SIG-M5 (cell line): ENCODE data around the gene AFAP1.

Experiments
- DNase-seq: peaks from one replicate; lab custom pipeline; 2025; lab: John Stamatoyannopoulos, UW

The AFAP1 gene

DNA sequence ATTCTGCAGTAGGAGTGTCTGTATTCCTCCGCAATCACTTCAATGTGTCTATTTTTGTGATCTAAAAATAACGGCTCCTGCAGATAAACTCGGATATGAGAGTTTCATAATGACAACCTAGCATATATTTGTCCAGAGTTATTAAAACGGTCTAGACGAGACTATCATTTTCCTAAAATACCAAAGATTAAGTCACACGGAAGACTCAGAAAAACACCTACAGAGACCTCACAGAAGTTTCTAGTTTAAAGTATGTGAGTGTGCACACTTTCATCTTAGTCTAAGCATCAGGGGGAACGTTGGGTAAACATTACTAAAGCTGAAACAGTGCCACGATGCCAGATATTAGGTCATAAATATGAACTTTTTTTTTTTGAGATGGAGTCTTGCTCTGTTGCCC lies 156.9 kb downstream of the AFAP1 start:
- DNase-seq: no peak

DNA sequence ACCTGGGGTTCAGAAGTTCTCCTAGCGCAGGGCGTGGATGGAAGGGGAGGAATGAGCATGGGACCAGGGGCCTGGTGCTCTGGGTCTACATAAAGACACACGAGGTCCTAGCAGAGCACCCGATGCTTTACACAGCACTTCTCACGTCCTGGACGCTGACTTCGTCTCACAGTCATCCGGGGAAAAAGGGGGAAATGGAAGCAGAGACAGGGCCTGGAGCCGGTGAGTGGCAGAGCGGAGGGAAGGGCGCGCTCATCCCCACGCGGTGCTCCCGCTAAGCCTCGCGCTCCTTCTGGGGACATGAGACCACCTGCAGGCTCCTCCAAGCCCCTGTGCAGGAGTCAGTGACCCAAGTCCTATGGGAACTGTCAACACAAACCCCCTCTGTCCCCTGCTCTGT lies 157.7 kb downstream of the AFAP1 start:
- no peak for DNase-seq

DNA sequence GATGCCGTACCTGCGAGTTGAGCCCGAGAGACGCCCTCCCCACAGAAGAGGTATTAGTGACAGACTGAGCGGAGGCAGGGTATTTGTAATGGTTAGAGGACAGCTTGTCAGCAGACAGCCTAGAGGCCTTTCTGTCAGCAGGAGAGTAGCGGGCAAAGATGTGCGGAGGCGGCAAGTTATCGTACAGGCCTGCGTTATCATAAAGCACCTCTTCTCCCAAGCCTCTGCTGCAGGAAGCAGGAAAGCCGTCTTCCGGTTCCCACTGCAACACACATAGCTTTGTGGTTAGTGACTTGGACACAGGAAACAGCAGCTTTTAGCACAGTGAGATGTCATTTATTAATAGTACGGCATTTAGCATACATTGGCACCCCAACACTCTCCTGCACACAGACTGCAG lies 158.3 kb downstream of the AFAP1 start:
- no peak for DNase-seq

DNA sequence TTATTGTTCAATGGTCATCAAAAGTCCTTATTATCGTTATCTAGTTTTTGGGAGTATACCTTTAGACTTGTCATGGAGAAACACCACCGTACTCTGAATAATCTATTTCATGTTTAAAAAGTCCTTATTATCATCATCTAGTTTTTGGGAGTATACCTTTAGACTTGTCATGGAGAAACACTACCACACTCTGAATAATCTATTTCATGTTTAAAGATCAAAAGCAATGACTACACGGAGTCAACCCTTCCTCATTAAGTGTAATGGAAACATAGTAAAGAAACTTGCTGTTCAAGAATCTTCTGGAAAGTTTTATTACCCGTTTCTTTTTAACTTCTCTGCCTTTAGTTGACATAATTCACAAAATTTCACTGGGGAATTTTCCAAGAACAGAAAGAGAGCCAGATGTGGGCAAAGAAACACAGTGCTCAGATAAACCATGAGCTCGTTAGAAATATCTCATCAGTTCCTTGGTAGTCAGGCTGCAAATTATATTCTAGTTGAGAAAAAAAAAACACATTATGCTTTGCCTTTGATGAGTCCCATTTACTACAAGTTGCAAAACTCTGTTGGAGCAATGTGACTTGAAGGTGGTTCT lies 158.8 kb downstream of the AFAP1 start:
- no peak for DNase-seq

DNA sequence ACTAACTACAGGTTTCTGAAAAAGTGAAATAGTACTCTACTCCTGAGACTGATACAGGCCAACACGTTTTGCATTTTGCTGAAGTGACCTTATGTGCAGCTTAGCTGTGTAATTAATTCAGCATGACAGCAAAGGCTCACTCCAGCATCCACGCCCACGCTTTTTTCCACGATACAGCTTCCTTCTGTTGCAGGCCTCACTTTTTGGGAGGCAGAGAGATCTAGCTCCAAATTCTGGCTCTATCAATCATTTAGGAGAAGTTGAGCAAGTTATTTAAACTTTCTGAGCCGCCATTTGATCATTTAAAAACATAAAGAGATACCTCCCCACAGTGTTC lies 160.3 kb downstream of the AFAP1 start:
- no peak for DNase-seq

DNA sequence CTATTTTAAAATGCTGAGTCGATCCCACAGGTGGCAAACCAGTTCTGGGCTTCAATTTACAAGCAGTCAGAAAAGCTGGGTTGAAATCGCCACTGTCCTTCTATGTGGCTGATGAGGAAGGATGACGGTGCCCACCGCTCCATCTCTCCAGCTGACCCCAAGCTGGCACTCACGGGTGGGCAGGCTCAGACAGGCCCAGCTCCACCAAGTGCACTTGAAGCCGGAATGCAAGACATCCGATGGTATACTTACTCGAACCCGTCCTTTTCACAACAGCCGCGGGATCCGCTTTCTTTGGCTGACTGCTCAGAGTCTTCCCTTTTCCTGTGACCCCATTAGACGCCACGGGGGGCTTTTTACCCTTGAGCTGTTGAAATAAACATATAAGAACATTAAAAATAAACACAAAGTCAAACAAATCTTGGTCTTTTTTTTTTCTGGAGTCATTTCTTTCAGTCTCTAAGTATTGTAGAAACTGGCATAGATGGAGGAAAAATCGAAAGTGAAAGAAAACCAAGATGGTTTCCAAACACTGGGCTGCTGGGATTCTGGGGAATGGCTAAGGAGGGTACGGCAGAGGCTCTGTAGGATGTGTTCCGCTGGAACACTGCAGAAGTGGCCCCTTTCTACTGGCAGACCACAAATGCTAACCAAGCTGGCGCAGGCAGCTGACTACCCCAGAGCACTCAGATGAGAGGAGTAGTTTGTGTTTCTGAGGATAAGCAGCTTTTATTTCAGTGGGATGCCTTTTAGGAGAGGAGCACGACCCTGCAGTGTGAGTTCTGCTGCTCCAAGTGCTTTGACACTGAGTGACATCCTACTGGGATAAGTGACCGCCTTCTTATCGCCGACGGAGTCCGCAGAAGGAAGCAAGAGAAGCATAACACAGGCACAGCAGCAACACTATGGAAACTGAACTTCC lies 160.9 kb downstream of the AFAP1 start:
- DNase-seq: no peak

DNA sequence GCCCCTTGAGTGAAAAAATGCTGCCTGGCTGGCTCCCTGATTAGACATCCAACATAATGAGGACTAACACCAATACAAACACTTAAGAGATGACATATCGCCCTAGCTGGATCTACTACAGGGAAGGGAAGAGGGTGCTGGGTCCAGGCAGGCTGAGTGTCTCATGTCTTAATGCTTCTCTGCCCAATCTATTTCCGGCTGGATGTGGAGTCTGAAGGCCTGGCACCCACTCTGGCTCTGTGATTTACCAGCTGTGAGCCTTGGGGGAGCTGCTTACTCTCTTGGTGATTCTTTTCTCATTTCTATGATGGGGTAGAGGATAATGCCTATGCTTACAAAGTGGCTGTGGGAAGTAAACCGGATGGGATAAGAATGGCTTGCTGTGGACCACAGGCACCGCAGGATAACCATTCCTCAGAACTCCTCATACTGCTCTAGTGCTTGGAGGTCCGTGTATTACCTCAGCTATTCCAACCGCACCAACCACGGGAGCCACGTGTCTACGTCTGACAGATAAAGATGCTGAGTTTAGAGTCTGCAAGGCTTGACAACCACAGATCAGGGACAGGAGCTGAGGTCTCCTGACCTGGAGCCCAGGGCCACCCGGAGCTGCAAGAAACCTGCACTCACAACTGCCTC lies 161.7 kb downstream of the AFAP1 start:
- no peak for DNase-seq

DNA sequence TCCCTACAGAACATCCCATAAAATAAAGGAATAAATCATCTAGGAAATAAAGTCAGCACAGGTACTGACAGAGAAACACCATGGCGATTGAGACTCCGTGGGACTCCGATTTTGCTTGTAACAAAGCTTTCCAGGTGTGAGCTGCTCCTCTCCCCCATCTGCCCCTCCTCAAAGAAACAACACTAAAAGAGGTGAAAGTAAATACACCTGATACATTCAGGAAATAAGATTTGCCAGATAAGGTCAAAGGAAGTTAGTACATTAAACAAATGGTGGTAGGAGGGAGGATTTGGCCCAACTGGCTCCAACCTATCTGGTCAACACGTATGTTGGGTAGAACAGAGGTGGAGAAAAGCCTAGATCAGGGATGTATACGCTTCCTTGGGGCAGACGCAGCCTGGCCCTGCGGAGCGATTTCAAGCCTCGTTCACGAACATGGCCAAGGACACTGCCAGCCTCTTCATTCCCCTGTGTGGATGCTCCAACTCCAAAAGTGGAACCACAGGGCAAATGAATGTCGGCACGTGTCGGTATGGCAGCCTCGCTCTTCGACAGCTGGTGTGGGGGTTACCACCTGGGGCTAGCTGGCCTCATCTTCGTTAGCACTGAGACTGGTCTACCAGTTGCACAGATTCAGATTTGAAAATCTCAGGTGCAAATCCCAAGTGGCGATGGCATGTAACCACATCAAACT lies 162.5 kb downstream of the AFAP1 start:
- no peak for DNase-seq

DNA sequence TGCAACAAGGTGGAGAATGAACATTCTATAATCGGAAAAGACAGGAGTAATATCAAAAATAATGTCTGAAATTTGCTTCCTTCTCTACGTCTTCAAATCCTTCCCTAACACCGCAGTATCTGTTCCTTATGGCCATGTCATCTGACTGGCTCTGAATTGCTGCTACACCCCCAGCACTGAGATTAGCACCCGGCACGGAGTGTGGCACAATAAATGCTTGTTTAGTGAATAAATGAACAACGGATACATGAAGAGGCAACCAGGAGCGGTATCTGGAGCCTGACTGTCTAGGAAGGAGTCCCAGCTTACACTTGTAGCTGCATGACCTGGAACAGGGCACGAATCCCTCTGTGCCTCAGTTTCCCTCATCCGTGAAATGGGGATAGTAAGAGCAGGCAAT lies 164.3 kb downstream of the AFAP1 start:
- DNase-seq: no peak

DNA sequence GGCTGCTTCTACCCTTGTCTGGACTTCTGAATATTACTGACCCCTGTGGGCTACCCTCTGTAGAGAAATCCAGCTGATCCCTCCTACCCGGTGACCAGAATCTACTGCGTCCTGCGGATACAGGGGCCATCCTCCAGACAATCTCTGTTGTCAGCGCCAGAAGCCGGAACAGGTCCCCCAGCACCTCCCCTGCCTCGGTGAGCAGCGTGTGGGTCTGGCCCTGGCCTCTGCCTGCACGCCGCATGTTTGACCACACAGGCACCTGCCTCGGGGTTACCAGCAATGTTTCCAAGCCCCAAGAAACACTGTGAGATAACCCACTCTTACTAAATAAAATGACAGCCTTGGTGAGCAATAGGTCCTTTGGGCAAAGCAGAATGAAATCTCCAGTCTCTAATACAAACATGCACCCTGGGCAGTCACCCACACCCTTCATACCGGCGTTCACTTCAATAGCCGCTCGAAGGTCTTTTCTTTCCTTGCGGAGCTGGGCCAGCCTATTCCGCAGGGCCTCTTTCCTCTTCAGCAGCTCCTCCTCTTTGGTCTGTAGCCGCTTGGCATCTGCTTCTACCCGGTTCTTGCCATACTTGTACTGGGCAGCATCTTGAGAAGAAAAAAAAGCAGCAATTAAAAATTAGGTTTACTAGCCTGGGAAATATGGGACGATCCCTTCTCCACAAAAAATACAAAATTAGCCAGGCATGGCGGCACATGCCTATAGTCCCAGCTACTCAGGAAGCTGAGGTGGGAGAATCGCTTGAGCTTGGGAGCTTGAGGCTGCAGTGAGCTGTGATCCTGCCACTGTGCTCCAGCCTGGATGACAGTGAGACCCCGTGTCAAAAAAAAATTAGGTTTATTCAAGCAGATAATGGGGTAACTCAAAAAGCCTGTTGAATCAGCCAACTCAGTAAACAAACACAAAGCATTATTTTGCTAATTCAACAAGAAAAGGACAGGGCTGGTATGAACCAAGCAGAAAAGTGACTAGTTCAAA lies 165.1 kb downstream of the AFAP1 start:
- DNase-seq: no peak

DNA sequence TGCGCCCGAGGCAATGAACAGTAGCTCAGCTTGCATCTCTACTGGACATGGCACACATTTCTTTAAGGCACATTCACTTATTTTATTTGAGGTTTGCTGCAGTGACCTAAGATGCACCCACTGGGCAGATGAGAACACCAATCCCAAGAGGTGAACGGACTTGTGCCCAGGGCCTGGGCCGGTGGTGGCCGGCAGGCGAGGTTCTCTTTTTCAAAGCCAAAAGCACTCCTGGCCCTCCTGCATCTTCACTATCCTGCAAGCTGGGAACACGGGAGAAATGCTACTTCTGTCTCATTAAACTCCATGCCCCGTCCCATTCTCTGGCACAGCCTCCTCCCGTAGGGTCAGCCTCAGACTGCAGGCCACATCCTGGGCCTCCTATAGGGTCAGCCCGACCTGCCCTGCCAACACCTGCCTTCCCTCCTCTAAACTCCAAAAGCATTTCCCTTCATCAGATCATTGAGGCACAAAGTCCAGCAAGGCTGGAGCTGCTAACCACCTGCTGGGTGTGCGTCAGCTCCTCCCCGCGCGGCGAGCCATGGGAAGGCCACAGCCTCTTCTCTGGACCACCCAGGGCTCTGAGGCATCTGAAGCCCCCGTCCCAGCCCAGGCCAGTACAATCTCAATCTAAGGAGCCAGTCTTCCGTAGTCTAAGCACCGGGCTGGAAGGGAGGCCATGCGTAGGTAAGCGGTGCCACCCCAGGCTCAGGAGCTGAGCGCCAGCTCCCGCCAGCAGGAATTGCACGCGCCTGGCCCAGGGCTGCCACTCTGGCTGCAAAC lies 166.1 kb downstream of the AFAP1 start:
- no peak for DNase-seq

DNA sequence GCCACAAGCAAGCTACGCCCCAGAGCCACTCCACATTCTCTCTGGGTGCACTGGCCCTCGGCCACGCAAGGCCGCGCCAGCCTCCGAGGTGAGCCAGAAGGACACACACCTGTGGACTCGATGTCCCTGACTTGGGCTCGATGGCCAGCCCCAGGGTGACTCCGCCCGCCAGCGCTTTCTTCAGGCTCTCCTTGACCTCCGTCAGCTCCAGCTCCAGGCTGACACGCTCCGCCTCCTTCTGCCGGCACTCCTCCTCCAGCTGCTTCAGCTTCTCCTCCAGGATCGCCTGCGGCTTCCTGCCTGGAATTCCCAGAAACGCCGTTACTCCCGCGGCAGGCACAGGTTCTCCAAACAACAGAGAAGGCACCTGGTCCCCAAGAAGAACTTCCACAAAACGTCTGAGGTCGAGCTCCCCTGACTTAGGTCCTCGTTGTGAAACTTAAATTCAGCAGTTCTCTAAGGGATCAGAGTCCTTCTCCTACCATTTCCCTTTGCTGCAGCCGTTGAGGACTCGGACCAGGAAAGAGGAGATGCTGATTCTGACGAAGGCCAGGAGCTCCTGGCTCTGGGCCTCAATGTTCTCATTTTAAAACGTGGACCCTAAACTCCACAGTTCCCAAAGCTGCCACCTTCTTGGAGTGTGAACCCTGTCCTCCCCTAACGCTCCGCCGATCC lies 166.8 kb downstream of the AFAP1 start:
- DNase-seq: no peak

DNA sequence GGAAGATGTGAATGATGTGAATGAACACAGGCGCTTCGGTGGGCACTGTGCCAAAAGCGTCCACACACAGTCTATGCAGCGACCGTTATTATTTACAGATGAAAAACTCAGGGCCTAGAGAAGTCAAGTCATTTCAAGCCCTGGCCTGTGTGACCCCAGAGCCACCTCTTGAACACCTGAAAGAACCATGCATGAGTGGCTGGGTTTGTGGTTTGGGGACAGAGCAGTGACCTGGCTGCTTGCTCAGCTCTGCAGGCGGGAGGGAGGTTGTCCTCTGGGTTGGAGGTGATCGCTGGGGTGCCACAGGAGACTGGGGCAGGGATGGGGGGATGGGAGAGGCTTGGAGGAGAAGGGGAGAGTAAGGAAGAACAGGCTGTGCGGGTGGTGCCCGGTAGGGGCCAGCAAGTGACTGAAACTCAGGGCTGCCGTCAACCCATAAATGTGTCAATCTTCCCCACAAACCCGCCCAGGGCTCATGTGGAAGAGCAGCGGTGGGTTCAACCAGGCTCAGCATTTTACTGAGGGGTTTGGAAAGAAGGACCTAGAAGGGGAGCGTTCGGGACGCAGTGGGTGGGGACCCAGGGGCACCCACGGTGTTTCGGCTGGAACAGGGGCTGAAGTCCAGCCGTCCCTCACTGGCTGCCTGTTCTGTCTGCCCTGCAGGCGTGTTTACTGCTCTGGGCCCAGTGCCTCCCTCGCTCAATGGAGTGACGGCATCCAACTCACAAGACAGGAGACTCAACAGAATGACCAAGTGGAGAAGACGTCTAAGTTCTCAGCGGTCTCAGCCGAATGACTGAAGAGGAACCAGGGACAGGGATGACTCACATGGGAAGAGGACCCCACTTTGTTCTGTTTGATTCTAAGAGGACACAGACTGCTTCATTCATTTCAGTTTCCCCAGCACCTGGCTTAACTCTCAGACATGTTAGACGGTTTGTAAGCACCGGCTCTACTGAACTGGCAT lies 167.8 kb downstream of the AFAP1 start:
- DNase-seq: no peak

DNA sequence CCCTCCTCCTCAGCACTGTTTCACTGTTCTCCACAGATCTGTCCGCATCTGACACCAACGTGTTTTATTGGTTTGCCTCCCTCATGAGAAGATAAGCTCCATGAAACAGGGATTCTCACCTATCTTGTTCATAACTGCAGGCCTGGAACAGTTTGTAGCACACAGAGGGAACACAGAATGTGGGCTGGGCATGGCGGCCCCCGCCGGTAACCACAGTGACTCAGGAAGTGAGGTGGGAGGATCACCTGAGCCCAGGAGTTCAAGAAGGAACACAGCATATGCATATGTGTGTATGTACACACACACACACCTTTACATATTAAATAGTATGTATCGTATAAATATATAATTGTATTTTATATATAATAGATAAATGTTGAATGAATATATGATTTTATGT lies 168.6 kb downstream of the AFAP1 start:
- DNase-seq: no peak

DNA sequence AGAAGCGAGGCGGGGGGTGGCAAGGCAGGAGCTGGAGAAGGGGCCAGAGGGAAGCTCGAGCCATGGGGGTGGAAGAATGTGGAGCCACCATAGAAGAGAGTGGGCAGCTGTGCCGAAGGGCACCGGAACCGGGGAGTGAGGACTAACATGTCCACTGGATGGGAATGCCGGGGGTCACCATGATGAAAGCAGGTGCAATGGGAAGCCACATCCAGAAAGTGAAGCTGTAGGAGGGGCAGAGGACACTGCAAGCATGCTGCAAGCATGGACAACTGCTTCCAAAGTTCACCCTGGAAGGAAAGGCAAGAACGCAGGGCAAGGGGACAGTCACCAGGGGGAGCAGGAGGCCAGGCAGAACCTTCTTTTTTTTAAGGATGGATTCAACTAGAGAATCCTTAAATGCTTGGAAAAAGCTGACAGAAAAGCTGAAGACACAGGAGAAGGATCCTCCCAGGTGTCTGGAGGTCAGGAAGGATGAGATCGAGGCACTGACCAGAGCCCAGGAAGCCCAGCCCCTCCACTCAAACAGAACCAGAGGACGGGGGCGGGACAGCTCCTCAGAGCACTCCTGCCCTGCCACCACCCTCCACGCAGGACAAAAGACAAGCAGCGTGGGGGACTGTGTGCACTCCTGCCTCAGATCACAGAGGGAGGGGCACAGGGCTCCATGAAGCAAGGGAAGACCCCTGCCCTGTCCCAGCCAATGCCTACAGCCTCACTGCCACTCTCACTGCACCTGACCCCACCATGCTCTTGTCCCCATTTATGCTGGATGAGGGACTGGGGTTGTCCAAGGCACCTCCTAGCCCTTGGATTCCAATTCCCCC lies 169.2 kb downstream of the AFAP1 start:
- no peak for DNase-seq

DNA sequence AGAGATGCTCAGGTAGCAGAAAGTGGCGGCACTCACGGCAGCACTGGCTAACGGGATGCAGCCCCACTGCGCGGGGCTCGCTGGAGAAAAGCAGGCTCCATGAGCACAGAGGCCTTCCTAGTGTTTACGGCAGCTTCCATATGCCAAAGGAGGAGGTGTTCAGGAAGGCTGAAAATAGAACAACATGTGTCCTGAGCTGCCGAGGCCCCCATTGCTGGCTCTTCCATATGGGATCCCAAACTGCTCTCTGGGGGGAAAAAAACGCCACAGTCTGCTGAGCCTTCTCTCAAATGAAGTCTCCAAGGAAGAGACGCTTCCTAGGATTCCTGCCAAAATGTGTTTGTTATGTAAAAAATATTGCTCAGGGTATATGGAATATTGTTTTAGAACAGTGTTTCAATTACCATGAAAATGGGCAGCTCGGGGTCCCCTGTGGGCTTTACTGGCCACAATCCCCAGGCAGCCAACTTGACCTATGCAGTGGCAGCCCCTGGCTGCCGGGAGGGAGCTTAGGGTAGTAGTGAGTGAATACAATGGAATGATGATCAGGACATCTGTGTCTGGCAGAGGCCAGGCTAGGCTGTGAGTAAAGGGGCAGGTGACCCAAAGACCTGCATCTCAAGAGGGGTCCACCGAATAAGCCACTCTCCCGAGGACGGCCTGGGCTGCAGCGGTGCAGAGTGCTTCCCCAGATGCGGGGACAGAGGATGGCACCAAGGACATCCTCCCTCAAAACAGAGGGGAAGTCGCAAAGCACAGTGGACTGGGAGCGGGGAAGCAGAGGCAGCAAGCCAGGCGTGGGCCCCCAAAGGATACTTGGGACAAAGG lies 170.1 kb downstream of the AFAP1 start:
- no peak for DNase-seq

DNA sequence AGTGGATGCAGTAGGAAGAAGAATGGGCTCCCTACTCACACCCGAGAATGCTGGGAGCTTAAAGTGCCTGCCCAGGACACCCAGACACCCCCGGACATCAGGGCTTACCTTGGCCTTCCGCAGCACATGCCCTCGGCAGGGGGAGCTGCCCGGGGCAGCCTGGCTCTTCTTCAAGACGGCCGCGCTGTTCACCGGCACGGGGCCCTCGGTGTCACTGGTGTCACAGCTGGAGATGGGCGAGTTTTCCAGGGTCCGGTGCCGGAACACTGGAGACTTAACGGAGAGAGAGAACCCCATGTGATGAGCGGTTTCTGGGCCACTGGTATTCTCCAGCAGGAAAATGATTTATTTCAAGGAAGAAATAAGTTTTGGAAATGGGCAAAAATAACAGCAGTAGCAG lies 170.9 kb downstream of the AFAP1 start:
- DNase-seq: no peak
